ENCODE data around the gene NID1.

DNA sequence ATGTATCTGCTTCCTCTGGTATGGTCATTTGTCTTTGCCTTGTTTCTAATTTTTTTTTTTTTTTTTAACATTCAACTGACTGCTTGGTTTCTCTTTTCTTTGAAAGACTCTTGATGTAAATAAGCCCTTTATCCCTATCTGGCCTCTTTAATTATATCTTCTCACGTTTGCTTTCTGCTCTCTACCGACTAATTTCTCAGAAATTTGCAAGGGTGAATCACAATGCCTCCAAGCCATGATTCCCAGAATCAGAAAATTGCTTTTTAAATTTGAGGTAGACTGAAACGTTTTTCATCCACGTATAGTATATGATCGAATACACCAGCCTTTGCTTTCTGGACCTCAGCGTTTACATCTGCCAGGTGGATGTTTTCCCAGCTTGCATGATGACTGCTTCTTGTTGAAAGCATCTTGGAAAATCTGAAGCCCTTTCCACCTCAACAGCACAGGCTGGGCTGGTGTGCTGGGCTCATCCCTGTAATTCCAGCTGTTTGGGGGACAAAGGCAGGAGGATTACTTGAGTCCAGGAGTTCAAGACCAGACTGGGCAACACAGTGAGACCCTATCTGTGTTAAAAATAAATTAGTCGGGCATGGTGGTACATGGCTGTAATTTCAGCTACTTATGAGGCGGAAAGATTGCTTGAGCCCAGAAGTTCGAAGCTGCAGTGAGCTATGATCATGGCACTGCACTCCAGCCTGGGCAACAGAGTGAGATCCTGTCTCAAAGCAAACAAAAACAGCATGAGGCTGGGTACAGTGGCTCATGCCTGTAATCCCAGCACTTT is 42.4 kb upstream of the NID1 start:
- TF ChIP-seq, protein P1, sequence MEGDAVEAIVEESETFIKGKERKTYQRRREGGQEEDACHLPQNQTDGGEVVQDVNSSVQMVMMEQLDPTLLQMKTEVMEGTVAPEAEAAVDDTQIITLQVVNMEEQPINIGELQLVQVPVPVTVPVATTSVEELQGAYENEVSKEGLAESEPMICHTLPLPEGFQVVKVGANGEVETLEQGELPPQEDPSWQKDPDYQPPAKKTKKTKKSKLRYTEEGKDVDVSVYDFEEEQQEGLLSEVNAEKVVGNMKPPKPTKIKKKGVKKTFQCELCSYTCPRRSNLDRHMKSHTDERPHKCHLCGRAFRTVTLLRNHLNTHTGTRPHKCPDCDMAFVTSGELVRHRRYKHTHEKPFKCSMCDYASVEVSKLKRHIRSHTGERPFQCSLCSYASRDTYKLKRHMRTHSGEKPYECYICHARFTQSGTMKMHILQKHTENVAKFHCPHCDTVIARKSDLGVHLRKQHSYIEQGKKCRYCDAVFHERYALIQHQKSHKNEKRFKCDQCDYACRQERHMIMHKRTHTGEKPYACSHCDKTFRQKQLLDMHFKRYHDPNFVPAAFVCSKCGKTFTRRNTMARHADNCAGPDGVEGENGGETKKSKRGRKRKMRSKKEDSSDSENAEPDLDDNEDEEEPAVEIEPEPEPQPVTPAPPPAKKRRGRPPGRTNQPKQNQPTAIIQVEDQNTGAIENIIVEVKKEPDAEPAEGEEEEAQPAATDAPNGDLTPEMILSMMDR (IDR thresholded peaks at IDR 0.05 in 2 of 3, conservative IDR thresholded peaks at IDR 0.05 in 1 of 3; ENCODE audit: borderline replicate concordance in 1 of 3, insufficient read depth in 1 of 3, low read depth in 2 of 3, low read length in 2 of 3), result no peak
- TF ChIP-seq, protein P2, sequence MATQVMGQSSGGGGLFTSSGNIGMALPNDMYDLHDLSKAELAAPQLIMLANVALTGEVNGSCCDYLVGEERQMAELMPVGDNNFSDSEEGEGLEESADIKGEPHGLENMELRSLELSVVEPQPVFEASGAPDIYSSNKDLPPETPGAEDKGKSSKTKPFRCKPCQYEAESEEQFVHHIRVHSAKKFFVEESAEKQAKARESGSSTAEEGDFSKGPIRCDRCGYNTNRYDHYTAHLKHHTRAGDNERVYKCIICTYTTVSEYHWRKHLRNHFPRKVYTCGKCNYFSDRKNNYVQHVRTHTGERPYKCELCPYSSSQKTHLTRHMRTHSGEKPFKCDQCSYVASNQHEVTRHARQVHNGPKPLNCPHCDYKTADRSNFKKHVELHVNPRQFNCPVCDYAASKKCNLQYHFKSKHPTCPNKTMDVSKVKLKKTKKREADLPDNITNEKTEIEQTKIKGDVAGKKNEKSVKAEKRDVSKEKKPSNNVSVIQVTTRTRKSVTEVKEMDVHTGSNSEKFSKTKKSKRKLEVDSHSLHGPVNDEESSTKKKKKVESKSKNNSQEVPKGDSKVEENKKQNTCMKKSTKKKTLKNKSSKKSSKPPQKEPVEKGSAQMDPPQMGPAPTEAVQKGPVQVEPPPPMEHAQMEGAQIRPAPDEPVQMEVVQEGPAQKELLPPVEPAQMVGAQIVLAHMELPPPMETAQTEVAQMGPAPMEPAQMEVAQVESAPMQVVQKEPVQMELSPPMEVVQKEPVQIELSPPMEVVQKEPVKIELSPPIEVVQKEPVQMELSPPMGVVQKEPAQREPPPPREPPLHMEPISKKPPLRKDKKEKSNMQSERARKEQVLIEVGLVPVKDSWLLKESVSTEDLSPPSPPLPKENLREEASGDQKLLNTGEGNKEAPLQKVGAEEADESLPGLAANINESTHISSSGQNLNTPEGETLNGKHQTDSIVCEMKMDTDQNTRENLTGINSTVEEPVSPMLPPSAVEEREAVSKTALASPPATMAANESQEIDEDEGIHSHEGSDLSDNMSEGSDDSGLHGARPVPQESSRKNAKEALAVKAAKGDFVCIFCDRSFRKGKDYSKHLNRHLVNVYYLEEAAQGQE (IDR thresholded peaks at IDR 0.05; ENCODE audit: low read depth), result no peak

Data from HCT116 (cell line).